Common myeloid progenitor, CD34-positive (primary cell): Measurements from ENCODE around the gene CAMK2A.
A peak's percentile ranks its signal among the peaks of the same experiment; 100 is the strongest.

ENCODE experiments used
- CTCF ChIA-PET: fragments of 350-600 bp; sonication (Branson Sonifier 250); formaldehyde crosslinking; loops from one replicate; lab custom pipeline; 2021; ENCODE audit warnings: antibody characterized with exemption; lab: Charles Lee
- POLR2A ChIA-PET: fragments of 350-600 bp; sonication (Branson Sonifier 250); formaldehyde crosslinking; loops from one replicate; lab custom pipeline; 2021; ENCODE audit warnings: antibody characterized with exemption; lab: Charles Lee
- DNase-seq, 3 donors: peaks; one replicate each; pipeline versions ENCODE4 v3.0.0 to v3.0.0-alpha.2; 2013
- H3K27ac ChIP-seq, 2 experiments: 1 replicate in 1 of 2; 2 replicates in 1 of 2; pipeline ENCODE4 v1.7.0; 2013; ENCODE audit warnings: inconsistent platforms in 2 of 2, low read length in 2 of 2, mild to moderate bottlenecking in 2 of 2, low read depth in 1 of 2, moderate library complexity in 1 of 2; ENCODE audit not compliant: severe bottlenecking in 2 of 2, insufficient read depth in 1 of 2, poor library complexity in 1 of 2
- H3K27me3 ChIP-seq, 5 experiments: replicated peaks in 2 of 5; 1 replicate in 3 of 5; 2 replicates in 2 of 5; pipeline versions ENCODE4 v1.6.1 to v1.7.0; 2013; ENCODE audit warnings: low read length in 4 of 5, mild to moderate bottlenecking in 2 of 5, moderate library complexity in 2 of 5, inconsistent platforms in 1 of 5; ENCODE audit not compliant: insufficient read depth in 5 of 5, control insufficient read depth in 4 of 5
- H3K36me3 ChIP-seq, 4 experiments: 1 replicate in 2 of 4; 2 replicates in 2 of 4; pipeline versions ENCODE4 v1.6.1 to v1.7.0; 2013; ENCODE audit warnings: low read length in 3 of 4, control low read depth in 1 of 4, mild to moderate bottlenecking in 1 of 4; ENCODE audit not compliant: control insufficient read depth in 4 of 4, insufficient read depth in 4 of 4
- H3K4me1 ChIP-seq, 4 experiments: 1 replicate in 3 of 4; 2 replicates in 1 of 4; pipeline versions ENCODE4 v1.6.1 to v1.7.1; 2013; ENCODE audit warnings: low read length in 3 of 4, mild to moderate bottlenecking in 3 of 4, control low read depth in 1 of 4, inconsistent platforms in 1 of 4, moderate library complexity in 1 of 4; ENCODE audit not compliant: control insufficient read depth in 4 of 4, insufficient read depth in 4 of 4; ENCODE audit errors: control extremely low read depth in 1 of 4
- H3K4me3 ChIP-seq, 7 experiments: 1 replicate in 4 of 7; 2 replicates in 3 of 7; pipeline versions ENCODE4 v1.5.1 to v1.7.0; 2013; ENCODE audit warnings: mild to moderate bottlenecking in 7 of 7, low read length in 6 of 7, moderate library complexity in 6 of 7, inconsistent platforms in 2 of 7, low read depth in 2 of 7, control low read depth in 1 of 7; ENCODE audit not compliant: insufficient read depth in 4 of 7, control insufficient read depth in 1 of 7; ENCODE audit errors: extremely low read depth in 1 of 7
- H3K9me3 ChIP-seq, 5 experiments: 1 replicate in 4 of 5; 2 replicates in 1 of 5; pipeline versions ENCODE4 v1.6.1 to v1.7.1; 2013; ENCODE audit warnings: low read length in 4 of 5, mild to moderate bottlenecking in 2 of 5, inconsistent platforms in 1 of 5, low read depth in 1 of 5, moderate library complexity in 1 of 5; ENCODE audit not compliant: control insufficient read depth in 4 of 5, insufficient read depth in 2 of 5; ENCODE audit errors: control extremely low read depth in 1 of 5
- WGBS: methylation state at CpG from one replicate; pipeline ENCODE4 v1.1.5; 2013; ENCODE audit not compliant: insufficient coverage; 5-methylcytosine and 5-hydroxymethylcytosine counted together

CAMK2A gene

DNA sequence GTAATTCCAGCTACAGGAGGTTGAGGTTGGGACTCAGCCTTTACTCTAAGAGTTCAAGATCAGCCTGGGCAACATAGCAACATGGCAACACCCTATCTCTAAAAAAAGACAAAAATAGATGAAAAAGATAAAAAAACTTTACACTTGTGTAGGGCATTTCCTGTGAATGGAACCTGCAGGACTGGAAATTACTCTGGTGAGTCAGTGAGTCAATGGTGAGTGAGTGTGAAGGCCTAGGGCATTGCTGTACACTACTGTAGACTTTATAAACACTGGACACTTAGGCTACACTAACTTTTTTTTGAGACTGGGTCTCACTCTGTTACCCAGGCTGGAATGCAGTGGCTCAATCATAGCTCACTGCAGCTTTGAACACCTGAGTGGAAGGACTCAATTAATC lies 32.6 kb upstream of the CAMK2A start:
- Histone ChIP-seq H3K27ac (no peak overlapping the region), H3K36me3 (no peaks in the 10 kb centered on the region), H3K9me3 (no peaks in the 10 kb centered on the region), H3K27me3 (no peaks in the 10 kb centered on the region), H3K4me3 (no peak overlapping the region), H3K4me1 (no peaks in the 10 kb centered on the region)
- POLR2A ChIA-PET: no interaction called here
- DNase-seq: no peak
- CTCF ChIA-PET: no interaction called here

DNA sequence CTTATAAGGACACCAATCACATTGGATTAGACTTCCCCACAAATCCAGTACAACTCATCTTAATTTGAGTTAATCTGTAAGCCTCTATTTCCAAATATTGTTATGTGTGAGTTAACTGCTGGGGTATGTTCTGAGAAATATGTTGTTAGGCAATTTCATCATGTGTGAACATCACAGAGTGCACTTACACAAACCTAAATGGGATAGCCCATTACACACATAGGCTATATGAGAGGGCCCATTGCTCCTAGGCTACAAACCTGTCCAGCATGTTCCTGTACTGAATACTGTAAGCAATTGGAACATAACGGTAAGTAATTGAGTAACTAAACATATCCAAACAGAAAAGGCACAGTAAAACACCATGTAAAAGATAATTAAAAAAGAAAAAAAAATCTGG lies 32.2 kb upstream of the CAMK2A start:
- Histone ChIP-seq H3K4me1 (no peaks in the 10 kb centered on the region), H3K9me3 (no peaks in the 10 kb centered on the region), H3K27me3 (no peaks in the 10 kb centered on the region), H3K27ac (no peak overlapping the region), H3K36me3 (no peaks in the 10 kb centered on the region), H3K4me3 (no peak overlapping the region)
- POLR2A ChIA-PET: no interaction called here
- CTCF ChIA-PET: interaction anchor here (1.2 kb wide), 1 partner anchor 29 kb away, joined by 4 read pairs; no protein-coding TSS in a partner anchor
- no CpG with 5 or more reads among the region's 1 CpG for WGBS
- no peak for DNase-seq

DNA sequence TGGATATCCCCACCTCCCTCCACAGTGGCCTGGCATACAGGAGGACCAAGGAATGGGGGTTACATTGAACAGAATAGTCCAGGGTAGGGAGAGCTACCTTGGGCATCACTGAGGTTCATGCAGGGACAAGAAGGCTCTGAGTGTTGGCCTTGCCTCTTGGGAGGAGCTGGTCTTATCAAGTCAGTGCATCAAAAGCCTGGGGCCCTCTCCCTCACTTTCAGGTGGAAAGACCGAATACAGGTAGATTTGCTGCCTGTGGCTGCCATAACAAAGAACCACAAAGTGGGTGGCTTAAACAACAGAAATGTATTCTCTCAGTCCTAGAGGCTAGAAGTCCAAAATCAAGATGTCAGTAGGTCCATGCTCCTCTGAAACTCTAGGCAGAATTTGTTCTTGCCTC lies 31.6 kb upstream of the CAMK2A start:
- 100% methylated on average over 1 of the region's 1 CpG for WGBS
- no peaks in the 10 kb centered on the region for H3K4me1 ChIP-seq
- no peaks in the 10 kb centered on the region for H3K27me3 ChIP-seq
- H3K36me3 ChIP-seq: no peaks in the 10 kb centered on the region
- H3K27ac ChIP-seq: no peak overlapping the region
- no peak overlapping the region for H3K4me3 ChIP-seq
- no peak for DNase-seq
- ChIA-PET CTCF (interaction anchor here (0.8 to 1.3 kb wide), 3 partner anchors 9 to 30 kb away, joined by 4 read pairs; no protein-coding TSS in a partner anchor), POLR2A (no interaction called here)
- H3K9me3 ChIP-seq: no peaks in the 10 kb centered on the region

DNA sequence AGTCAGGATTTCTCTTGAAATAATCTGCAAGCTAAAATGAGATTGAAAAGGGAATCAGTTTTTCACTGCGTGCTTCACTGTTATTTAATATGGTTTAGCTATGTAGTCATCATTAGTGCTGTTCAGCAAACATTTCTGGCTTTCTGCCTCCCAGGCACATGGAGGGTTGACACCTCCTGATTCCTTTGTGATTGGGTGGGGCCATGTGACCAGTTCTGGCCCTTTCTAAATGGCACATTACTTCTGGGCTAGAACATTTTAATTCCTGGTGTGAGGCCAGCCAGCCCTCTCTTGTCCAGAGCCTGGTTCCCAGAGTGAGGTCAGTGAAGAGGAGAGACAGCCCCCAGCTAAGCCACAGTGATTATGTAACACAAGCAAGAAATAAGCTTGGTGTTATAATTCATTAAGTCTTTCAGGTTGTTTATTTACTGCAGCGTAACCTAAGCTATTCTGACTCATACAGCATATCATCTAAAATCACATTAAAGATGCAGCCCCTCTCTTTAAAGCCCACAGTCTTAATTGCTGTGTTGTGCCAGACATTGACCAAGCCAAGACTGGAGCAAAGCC lies 30.6 kb upstream of the CAMK2A start:
- CTCF ChIA-PET: interaction anchor here (1.0 to 1.9 kb wide), 4 partner anchors 8 to 52 kb away, joined by 4 to 5 read pairs (median 4); no protein-coding TSS in a partner anchor
- 100% methylated on average over 1 of the region's 2 CpGs for WGBS
- peak in 2 of 3 donors; percentile 8 to 21 for DNase-seq

DNA sequence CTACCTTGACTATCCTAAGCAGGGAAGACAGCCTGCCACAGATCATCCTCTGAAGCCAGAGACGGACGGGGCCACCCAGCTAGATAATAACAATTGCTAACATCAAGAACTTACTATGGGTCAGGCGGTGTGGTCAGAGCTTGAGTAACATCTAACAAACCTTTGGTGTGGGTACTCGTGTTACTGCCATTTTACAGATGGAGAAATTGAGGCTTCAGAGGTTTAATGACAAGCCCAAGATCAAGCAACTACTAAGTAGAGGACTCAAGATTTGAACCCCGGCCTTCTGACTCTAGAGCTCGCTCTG lies 29.9 kb upstream of the CAMK2A start:
- WGBS: 94% methylated on average over 2 of the region's 6 CpGs
- no peak for DNase-seq
- CTCF ChIA-PET: interaction anchor here (1.0 to 1.9 kb wide), 3 partner anchors 8 to 51 kb away, joined by 4 to 5 read pairs (median 4); no protein-coding TSS in a partner anchor
- Histone ChIP-seq H3K9me3 (no peaks in the 10 kb centered on the region), H3K27me3 (no peaks in the 10 kb centered on the region), H3K27ac (no peak overlapping the region), H3K4me3 (no peak overlapping the region), H3K4me1 (no peaks in the 10 kb centered on the region), H3K36me3 (no peaks in the 10 kb centered on the region)
- POLR2A ChIA-PET: no interaction called here

More for the DNA sequence above, 30.6 kb upstream of the CAMK2A start:
- Histone ChIP-seq H3K9me3 (no peaks in the 10 kb centered on the region), H3K27ac (no peak overlapping the region), H3K4me3 (no peak overlapping the region), H3K36me3 (no peaks in the 10 kb centered on the region), H3K27me3 (no peaks in the 10 kb centered on the region), H3K4me1 (no peaks in the 10 kb centered on the region)
- POLR2A ChIA-PET: interaction anchor here (0.6 kb wide), 1 partner anchor 64 kb away, joined by 3 read pairs; no protein-coding TSS in a partner anchor

DNA sequence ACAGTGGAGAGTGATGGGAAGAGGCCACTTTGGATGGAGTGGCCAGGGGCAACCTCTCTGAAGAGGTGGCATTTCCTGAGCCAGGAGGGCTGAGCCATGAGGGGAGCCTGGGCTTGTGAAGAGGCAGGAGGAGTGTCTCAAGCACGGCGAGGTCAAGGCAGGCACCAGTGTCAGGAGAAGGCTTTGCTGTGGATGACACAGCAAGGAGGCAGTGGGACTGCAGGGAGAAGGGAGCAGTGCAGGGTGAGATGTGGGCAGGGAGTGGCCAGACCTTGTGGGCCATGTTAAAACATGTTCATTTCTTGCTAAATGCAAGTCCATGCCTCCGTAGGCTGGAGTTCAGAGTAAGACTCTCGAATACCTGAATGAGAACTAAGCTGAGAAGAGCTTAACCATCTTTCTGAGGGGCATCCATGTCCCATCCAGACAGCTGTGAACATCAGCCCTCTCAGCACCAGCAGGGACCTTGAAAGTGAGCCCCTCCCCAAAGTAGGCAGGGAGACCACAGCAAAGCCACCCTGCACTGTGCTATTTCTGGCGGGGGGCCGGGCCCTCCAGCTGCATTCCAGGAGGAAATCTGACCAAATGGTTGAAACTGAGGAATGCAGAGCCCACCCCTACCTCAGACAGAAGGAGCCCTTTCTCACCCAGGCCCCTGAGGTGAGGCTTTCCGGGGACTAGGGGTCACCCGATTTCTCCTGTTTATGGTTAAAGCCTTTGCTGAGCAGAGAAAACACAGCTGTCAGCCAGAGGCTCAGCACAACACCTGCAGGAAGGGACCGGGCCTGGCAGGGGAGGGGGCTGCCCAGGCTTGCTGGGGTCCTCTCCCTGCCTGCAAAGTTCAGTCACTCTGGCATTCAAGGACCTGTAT lies 29.3 kb upstream of the CAMK2A start:
- no peaks in the 10 kb centered on the region for H3K27me3 ChIP-seq
- H3K9me3 ChIP-seq: no peaks in the 10 kb centered on the region
- CTCF ChIA-PET: interaction anchor here (1.0 to 1.9 kb wide), 3 partner anchors 9 to 50 kb away, joined by 4 to 5 read pairs (median 4); no protein-coding TSS in a partner anchor
- POLR2A ChIA-PET: no interaction called here
- no peak overlapping the region for H3K27ac ChIP-seq
- no peak for DNase-seq
- H3K36me3 ChIP-seq: no peaks in the 10 kb centered on the region
- no peaks in the 10 kb centered on the region for H3K4me1 ChIP-seq
- 96% methylated on average over 9 of the region's 9 CpGs for WGBS
- H3K4me3 ChIP-seq: no peak overlapping the region
